Measurements from ENCODE around the gene ZBTB7C.

ZBTB7C gene

DNA sequence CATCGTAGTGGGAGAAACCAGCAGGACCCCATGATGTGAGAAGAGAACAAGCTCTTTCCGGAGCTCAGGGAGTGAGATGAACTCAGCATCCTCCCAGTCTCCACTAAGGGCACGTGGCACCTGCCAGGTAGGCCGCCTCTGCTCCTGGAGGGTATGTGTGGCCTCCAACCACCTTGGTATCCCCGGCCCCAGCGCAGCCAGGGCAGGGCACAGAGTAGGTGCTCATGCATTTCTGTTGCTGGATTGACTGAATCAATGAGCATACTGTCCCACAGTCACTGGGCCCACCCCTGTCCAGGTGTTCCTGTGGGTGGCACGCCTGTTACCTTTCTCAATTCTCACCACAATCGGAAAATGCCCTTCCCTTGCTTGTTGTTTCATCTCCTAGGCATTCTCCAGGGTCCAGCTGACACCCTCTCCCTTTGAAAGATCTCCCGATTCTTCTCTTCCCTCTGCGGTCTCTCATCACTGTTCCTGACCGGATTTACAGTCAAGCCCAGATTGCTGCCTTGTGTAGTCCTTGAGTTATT lies 340.2 kb downstream of the ZBTB7C start:
- no peak overlapping the region for H3K4me3 ChIP-seq (ENCODE audit: low read length)
- TF ChIP-seq, protein P1, sequence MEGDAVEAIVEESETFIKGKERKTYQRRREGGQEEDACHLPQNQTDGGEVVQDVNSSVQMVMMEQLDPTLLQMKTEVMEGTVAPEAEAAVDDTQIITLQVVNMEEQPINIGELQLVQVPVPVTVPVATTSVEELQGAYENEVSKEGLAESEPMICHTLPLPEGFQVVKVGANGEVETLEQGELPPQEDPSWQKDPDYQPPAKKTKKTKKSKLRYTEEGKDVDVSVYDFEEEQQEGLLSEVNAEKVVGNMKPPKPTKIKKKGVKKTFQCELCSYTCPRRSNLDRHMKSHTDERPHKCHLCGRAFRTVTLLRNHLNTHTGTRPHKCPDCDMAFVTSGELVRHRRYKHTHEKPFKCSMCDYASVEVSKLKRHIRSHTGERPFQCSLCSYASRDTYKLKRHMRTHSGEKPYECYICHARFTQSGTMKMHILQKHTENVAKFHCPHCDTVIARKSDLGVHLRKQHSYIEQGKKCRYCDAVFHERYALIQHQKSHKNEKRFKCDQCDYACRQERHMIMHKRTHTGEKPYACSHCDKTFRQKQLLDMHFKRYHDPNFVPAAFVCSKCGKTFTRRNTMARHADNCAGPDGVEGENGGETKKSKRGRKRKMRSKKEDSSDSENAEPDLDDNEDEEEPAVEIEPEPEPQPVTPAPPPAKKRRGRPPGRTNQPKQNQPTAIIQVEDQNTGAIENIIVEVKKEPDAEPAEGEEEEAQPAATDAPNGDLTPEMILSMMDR (conservative IDR thresholded peaks at IDR 0.05; ENCODE audit: low read length), result no peak
- DNase-seq (ENCODE audit: low read depth), result no peak

DNA sequence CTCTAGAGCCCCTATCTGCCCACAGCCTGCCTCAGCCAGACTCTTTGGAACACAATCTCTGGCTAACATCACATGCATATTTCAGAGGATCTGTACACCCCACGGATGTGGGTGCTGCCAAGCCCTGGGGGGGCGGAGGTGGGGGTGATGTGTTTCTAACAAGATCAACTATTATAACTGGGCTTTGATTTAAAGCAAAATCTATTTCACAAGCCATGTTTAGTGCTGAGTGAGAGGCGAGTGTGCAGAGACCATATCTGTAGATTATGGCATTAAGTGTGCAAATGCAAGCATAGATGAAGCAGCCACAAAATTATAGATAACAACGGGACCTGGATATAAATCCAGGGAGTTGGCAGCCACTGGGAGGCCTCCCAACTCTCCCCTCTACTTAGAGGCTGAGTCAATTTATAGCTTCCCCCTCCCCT lies 342.9 kb downstream of the ZBTB7C start:
- no peak for DNase-seq (ENCODE audit: low read depth)
- TF ChIP-seq, protein P1 (conservative IDR thresholded peaks at IDR 0.05; ENCODE audit: low read length), result no peak
- H3K4me3 ChIP-seq (ENCODE audit: low read length), result no peak overlapping the region

DNA sequence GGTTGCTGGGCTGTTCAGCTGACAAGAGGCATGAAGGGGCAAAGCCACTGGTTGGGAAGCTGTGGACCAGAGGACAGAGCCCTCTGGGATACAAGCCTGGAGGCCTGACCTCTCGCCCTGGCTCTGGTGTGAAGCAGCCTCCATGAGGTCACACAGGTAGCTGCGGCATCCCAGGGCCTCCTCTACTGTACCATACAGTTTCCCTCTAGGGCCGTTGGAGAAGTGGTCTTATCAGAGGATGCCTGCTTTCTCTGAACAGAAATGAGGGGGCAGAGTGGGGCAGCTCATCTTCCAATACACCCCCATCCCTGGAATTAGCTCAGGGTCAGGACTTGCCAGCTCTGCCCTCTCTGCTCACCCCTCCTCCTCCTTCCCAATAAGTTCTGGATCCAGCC lies 343.6 kb downstream of the ZBTB7C start:
- no peak for DNase-seq (ENCODE audit: low read depth)
- H3K4me3 ChIP-seq (ENCODE audit: low read length), result no peak overlapping the region
- TF ChIP-seq, protein P1 (conservative IDR thresholded peaks at IDR 0.05; ENCODE audit: low read length), result no peak

DNA sequence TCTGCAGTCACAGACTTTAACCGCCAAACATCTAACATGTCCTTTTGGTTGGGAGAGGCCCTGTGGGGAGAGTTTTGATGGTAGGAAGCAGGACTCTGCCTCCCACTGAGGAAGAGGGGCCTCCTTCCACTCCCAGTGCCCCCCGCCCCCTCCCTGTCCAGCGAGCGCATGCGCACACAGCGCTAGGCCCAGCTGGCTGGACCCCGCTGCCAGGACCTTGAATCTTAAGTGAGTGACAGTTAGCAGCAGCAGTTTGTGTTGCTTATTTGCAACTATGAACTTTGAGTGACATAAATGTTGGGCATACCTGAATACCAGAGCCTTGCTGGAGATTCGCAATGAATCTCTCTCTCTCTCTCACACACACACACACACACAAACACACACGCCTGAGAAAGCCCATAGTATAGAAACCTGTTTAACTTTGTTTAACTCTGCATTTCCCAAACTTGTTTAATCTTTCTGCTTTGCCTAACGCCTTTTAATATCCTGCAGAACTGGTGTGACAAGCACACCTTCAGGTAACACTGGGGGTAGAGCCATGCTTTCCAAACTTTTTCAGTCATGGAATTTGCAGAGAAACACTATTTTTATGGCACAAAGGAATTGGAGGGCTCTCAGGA lies 344.1 kb downstream of the ZBTB7C start:
- TF ChIP-seq, protein P1 (conservative IDR thresholded peaks at IDR 0.05; ENCODE audit: low read length), result no peak

DNA sequence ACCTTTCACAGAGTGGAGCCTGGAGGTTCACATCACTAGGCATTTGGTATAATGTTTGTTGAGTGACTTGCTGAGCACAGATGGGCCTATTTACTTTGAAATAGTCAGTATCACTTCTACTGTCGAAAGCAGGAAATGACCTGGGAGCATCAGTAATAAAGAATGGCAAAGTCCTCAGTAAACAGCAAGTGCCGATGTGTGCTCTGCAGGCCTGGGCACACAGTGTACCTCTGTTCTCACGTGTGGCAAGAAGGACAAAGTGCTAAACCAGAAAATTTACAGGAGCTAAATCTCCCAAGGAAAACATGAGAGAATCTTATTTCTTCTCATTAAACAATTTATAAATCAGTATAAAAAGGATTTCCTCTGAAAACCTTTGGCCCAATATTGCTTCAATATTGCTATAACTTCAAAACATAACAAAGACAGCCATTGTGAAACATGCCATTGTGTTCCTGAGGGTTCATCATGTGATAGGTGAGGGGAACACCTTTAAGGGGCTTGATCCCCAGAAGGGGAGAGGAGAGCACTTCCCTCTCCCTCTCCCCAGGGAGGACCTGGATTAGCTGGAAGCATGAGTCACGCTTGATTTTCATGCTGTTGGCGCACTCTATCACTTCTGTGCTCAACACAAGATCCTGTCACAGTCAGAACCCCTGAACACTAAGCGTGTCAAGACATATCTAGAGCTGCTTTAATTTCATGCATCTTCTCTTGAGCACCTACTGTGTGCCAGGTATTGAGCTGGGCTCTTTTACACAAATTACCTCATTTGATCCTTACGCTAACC lies 347.2 kb downstream of the ZBTB7C start:
- no peak for DNase-seq (ENCODE audit: low read depth)
- TF ChIP-seq, protein P1 (conservative IDR thresholded peaks at IDR 0.05; ENCODE audit: low read length), result no peak
- H3K4me3 ChIP-seq (ENCODE audit: low read length), result no peak overlapping the region

More for the DNA sequence above, 344.1 kb downstream of the ZBTB7C start:
- H3K4me3 ChIP-seq (ENCODE audit: low read length), result no peak overlapping the region
- no peak for DNase-seq (ENCODE audit: low read depth)

DNA sequence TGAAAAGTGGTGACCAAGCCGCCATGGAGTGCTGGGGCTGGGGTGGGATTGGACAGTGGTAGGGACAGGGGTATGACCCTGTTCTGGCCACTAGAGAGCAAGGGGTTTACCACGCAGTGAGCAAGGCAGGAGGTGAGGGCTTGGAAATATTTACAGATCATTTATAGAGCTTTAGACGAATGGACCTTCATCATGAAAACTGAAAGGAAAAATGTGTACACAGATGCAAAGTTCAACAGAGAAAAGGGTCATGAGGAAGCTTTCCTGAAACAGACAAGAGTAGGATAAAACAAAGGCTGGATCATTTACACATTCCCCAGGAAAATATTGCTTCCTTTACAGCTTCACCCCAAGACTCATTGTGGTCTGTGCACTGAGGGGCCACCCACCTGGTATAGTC lies 348.2 kb downstream of the ZBTB7C start:
- DNase-seq (ENCODE audit: low read depth), result no peak
- TF ChIP-seq, protein P1 (conservative IDR thresholded peaks at IDR 0.05; ENCODE audit: low read length), result no peak
- H3K4me3 ChIP-seq (ENCODE audit: low read length), result no peak overlapping the region

DNA sequence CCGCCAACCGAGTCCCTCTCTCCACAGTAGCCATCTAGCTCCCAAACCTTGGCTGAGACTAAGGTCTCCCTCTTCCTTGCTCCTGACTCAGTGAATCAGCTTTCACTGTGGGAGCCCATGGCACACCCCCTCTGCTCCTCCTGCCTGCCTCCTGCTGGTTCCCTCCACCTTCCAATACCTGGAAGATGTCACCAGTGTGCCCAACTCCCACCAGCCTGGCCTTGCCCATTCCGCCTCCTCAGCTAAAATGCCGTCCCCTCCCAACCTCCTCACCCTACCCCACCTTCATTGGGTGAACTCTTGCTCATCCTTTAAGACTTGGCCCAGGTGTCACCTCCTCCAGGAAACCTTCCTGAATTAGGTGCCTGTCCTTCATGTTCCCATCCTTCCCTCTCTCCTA lies 348.8 kb downstream of the ZBTB7C start:
- H3K4me3 ChIP-seq (ENCODE audit: low read length), result no peak overlapping the region
- no peak for DNase-seq (ENCODE audit: low read depth)
- TF ChIP-seq, protein P1 (conservative IDR thresholded peaks at IDR 0.05; ENCODE audit: low read length), result no peak

Measured in AG10803 (cell line).